ENCODE results near the gene MLLT3.

MLLT3 gene

GRCh38 chr9:20512106-20512505 is 110.2 kb downstream of the MLLT3 start:
- H3K9me2 ChIP-seq (replicated peaks; ENCODE audit: low read depth, low read length): no peaks in the 10 kb centered on the region
- H3K36me3 ChIP-seq (ENCODE audit: insufficient read depth, low read length): no peaks in the 10 kb centered on the region
- no peak overlapping the region for H3K4me3 ChIP-seq (ENCODE audit: low read length, poor library complexity, severe bottlenecking)
- H2AFZ ChIP-seq (ENCODE audit: low read length): no peak overlapping the region
- H3K9me3 ChIP-seq (ENCODE audit: insufficient read depth, low read depth, low read length): no peaks in the 10 kb centered on the region
- H4K20me1 ChIP-seq (ENCODE audit: insufficient read depth, low read length, poor library complexity, severe bottlenecking): peaks cover 24% of the 10 kb centered on the region
- peaks cover 90% of the 10 kb centered on the region for H3K79me2 ChIP-seq (ENCODE audit: insufficient read depth, low read length)
- H3K9ac ChIP-seq (ENCODE audit: low read depth, low read length, poor library complexity, severe bottlenecking): no peak overlapping the region
- no peak for TF ChIP-seq CTCF (conservative IDR thresholded peaks at IDR 0.05; ENCODE audit: low read length)
- no peak for TF ChIP-seq EZH2phosphoT487 (IDR thresholded peaks at IDR 0.05; ENCODE audit: borderline replicate concordance)
- H3K27me3 ChIP-seq (ENCODE audit: insufficient read depth, low read length, poor library complexity, severe bottlenecking): no peaks in the 10 kb centered on the region
- 0 out of 2 replicates have a peak, but pooled peaks cover 4% of the 10 kb centered on the region for H3F3A ChIP-seq (ENCODE audit: low read depth)
- peaks cover 39% of the 10 kb centered on the region for H3K4me1 ChIP-seq (ENCODE audit: insufficient read depth, low read length, poor library complexity, severe bottlenecking)
- H3K4me2 ChIP-seq (ENCODE audit: low read depth, low read length, poor library complexity, severe bottlenecking): peak overlapping the region; percentile 4

- Histone ChIP-seq H3K79me2 (ENCODE audit: insufficient read depth, low read length) (peaks cover 90% of the 10 kb centered on the region), H3K9me2 (replicated peaks; ENCODE audit: low read depth, low read length) (no peaks in the 10 kb centered on the region), H2AFZ (ENCODE audit: low read length) (no peak overlapping the region), H3K9ac (ENCODE audit: low read depth, low read length, poor library complexity, severe bottlenecking) (no peak overlapping the region), H3K4me2 (ENCODE audit: low read depth, low read length, poor library complexity, severe bottlenecking) (peak overlapping the region; percentile 4), H3K4me1 (ENCODE audit: insufficient read depth, low read length, poor library complexity, severe bottlenecking) (peaks cover 41% of the 10 kb centered on the region), H3K9me3 (ENCODE audit: insufficient read depth, low read depth, low read length) (no peaks in the 10 kb centered on the region), H4K20me1 (ENCODE audit: insufficient read depth, low read length, poor library complexity, severe bottlenecking) (peaks cover 24% of the 10 kb centered on the region), H3K27me3 (ENCODE audit: insufficient read depth, low read length, poor library complexity, severe bottlenecking) (no peaks in the 10 kb centered on the region), H3F3A (ENCODE audit: low read depth) (0 out of 2 replicates have a peak, but pooled peaks cover 4% of the 10 kb centered on the region), H3K36me3 (ENCODE audit: insufficient read depth, low read length) (no peaks in the 10 kb centered on the region), H3K4me3 (ENCODE audit: low read length, poor library complexity, severe bottlenecking) (no peak overlapping the region)
- TF ChIP-seq EZH2phosphoT487 (IDR thresholded peaks at IDR 0.05; ENCODE audit: borderline replicate concordance): no peak
- no peak for TF ChIP-seq CTCF (conservative IDR thresholded peaks at IDR 0.05; ENCODE audit: low read length)
Measured at GRCh38 chr9:20511686-20512085, 110.6 kb downstream of the MLLT3 start.

GRCh38 chr9:20509466-20509865 is 112.8 kb downstream of the MLLT3 start:
- Histone ChIP-seq H3F3A (ENCODE audit: low read depth) (0 out of 2 replicates have a peak, but pooled peaks cover 4% of the 10 kb centered on the region), H3K9me2 (replicated peaks; ENCODE audit: low read depth, low read length) (no peaks in the 10 kb centered on the region), H2AFZ (ENCODE audit: low read length) (no peak overlapping the region), H3K4me1 (ENCODE audit: insufficient read depth, low read length, poor library complexity, severe bottlenecking) (peaks cover 41% of the 10 kb centered on the region), H4K20me1 (ENCODE audit: insufficient read depth, low read length, poor library complexity, severe bottlenecking) (peaks cover 30% of the 10 kb centered on the region), H3K36me3 (ENCODE audit: insufficient read depth, low read length) (no peaks in the 10 kb centered on the region), H3K9ac (ENCODE audit: low read depth, low read length, poor library complexity, severe bottlenecking) (no peak overlapping the region), H3K4me3 (ENCODE audit: low read length, poor library complexity, severe bottlenecking) (no peak overlapping the region), H3K27me3 (ENCODE audit: insufficient read depth, low read length, poor library complexity, severe bottlenecking) (no peaks in the 10 kb centered on the region), H3K4me2 (ENCODE audit: low read depth, low read length, poor library complexity, severe bottlenecking) (no peak overlapping the region), H3K79me2 (ENCODE audit: insufficient read depth, low read length) (peaks cover 91% of the 10 kb centered on the region), H3K9me3 (ENCODE audit: insufficient read depth, low read depth, low read length) (no peaks in the 10 kb centered on the region)
- TF ChIP-seq CTCF (conservative IDR thresholded peaks at IDR 0.05; ENCODE audit: low read length) (no peak), EZH2phosphoT487 (IDR thresholded peaks at IDR 0.05; ENCODE audit: borderline replicate concordance) (no peak)

Data from Loucy (cell line).